Measurements from ENCODE around the gene PRICKLE2. TPM values are rescaled to one million over a fixed set of nuclear protein-coding genes. Genes with fewer than 3 reads are reported as not detected.

PRICKLE2 gene
- total and polyA plus RNA-seq, 2 donors (not counting 1 experiment from before 2014, with no cell fraction given) = 14.1 to 29.4 TPM

DNA sequence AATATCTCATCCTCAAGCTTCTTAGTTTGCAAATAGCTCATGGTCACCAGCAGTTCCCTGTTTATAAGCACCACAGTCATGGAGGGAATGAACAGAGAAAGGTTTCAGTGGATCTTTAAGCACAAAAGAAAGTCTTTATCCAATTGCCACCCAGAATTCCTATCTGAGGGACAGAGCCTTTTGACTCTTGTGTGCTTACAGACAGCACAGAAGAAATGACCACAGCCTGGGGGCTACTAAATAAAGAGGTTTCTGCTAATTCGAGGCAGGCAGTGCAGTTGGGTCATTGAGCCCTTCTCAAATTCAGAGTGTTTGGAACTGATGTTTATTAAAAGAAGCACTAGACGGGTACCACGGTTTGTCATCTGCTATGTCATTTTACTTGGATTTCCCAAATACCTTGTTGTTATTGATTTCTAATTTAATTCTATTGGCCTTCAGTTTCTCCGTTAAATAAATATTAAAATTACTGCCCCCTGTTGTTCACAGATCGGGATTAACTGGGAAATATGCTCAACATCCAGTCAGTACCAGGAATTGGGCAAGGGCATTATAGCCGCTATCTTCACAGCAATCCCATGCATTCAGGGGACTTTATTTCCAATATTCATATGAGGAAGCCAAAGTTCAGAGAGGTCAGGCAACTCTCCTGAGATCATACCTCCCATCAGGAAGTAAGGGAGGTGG is 3.6 kb downstream of the PRICKLE2 start:
- Histone ChIP-seq H3K9ac (ENCODE audit: insufficient read depth, low read length) (no peak overlapping the region), H2AFZ (ENCODE audit: low read length) (no peak overlapping the region), H3K4me3 (replicated peaks in 1 of 4; ENCODE audit: control extremely low read depth in 1 of 4, insufficient read depth in 1 of 4, low read depth in 3 of 4, low read length in 4 of 4) (no peak overlapping the region), H4K20me1 (ENCODE audit: control insufficient read depth, extremely low read depth, insufficient read depth, low read length) (no peaks in the 10 kb centered on the region), H3K27ac (ENCODE audit: insufficient read depth, low read length) (peak overlapping the region; percentile 69), H3K9me3 (ENCODE audit: control insufficient read depth, insufficient read depth, low read depth, low read length) (no peaks in the 10 kb centered on the region), H3K79me2 (ENCODE audit: control insufficient read depth, insufficient read depth, low read length) (peaks cover 27% of the 10 kb centered on the region), H3K4me1 (ENCODE audit: control insufficient read depth, extremely low read depth, insufficient read depth, low read length) (peaks cover 43% of the 10 kb centered on the region), H3K4me2 (ENCODE audit: extremely low read depth, insufficient read depth, low read length) (peak overlapping the region; percentile 69), H3K36me3 (ENCODE audit: control insufficient read depth, insufficient read depth, low read length) (no peaks in the 10 kb centered on the region), H3K27me3 (ENCODE audit: control insufficient read depth, insufficient read depth, low read length) (no peaks in the 10 kb centered on the region)
- DNase-seq (ENCODE audit: low read depth in 2 of 2) = no peak
- TF ChIP-seq, protein P1, sequence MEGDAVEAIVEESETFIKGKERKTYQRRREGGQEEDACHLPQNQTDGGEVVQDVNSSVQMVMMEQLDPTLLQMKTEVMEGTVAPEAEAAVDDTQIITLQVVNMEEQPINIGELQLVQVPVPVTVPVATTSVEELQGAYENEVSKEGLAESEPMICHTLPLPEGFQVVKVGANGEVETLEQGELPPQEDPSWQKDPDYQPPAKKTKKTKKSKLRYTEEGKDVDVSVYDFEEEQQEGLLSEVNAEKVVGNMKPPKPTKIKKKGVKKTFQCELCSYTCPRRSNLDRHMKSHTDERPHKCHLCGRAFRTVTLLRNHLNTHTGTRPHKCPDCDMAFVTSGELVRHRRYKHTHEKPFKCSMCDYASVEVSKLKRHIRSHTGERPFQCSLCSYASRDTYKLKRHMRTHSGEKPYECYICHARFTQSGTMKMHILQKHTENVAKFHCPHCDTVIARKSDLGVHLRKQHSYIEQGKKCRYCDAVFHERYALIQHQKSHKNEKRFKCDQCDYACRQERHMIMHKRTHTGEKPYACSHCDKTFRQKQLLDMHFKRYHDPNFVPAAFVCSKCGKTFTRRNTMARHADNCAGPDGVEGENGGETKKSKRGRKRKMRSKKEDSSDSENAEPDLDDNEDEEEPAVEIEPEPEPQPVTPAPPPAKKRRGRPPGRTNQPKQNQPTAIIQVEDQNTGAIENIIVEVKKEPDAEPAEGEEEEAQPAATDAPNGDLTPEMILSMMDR (conservative IDR thresholded peaks at IDR 0.05 in 1 of 2, IDR thresholded peaks at IDR 0.05 in 1 of 2; ENCODE audit: low read depth in 1 of 2, low read length in 2 of 2) = no peak
- no peak for TF ChIP-seq EZH2 (IDR thresholded peaks at IDR 0.05; ENCODE audit: low read length, missing control alignments)

DNA sequence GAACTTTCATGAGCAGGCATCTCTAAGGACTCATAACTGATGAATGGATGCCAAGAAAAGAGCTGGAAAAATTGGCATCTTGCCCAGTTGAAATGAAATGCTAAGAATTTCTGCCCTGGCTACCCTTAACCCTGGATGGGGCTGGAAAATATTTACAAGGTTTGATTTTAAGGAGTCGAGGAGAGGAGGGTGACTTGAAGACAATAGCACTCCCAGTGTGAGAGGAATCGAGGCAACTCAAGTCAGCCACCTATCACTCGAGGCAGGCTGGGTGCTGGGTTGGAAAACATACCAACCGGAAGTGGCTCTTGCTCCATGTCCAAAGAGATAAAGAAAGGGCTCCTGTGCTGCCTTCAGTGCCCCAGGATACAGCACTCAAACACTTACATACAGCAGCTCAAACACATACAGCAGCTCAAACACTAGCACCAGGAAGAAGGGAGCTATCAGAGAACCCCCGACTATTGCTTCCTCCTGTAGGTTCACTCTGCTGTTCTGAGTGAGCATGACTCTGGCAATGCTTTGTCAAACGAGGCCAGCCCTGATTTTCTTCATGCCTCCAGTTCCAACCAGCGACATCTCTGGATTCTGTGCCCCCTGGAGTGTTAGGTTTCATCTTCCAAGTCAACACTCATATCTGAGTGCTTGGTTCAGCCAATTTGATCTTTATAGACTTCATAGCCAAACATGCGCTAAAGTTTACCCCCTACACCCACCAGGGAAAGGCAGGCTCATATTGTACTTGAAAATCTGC is 4.9 kb downstream of the PRICKLE2 start:
- no peak overlapping the region for H2AFZ ChIP-seq (ENCODE audit: low read length)
- peak; percentile 69 to 77 for DNase-seq (ENCODE audit: low read depth in 2 of 2)
- no peak for TF ChIP-seq EZH2 (IDR thresholded peaks at IDR 0.05; ENCODE audit: low read length, missing control alignments)
- TF ChIP-seq, protein P1 (conservative IDR thresholded peaks at IDR 0.05 in 1 of 2, IDR thresholded peaks at IDR 0.05 in 1 of 2; ENCODE audit: low read depth in 1 of 2, low read length in 2 of 2) = no peak
- peaks cover 43% of the 10 kb centered on the region for H3K4me1 ChIP-seq (ENCODE audit: control insufficient read depth, extremely low read depth, insufficient read depth, low read length)
- no peaks in the 10 kb centered on the region for H4K20me1 ChIP-seq (ENCODE audit: control insufficient read depth, extremely low read depth, insufficient read depth, low read length)
- peaks cover 29% of the 10 kb centered on the region for H3K79me2 ChIP-seq (ENCODE audit: control insufficient read depth, insufficient read depth, low read length)
- H3K27ac ChIP-seq (ENCODE audit: insufficient read depth, low read length) = peak overlapping the region; percentile 69
- peak overlapping the region; percentile 66 for H3K4me2 ChIP-seq (ENCODE audit: extremely low read depth, insufficient read depth, low read length)
- no peak overlapping the region for H3K4me3 ChIP-seq (replicated peaks in 1 of 4; ENCODE audit: control extremely low read depth in 1 of 4, insufficient read depth in 1 of 4, low read depth in 3 of 4, low read length in 4 of 4)
- no peaks in the 10 kb centered on the region for H3K9me3 ChIP-seq (ENCODE audit: control insufficient read depth, insufficient read depth, low read depth, low read length)
- H3K9ac ChIP-seq (ENCODE audit: insufficient read depth, low read length) = no peak overlapping the region
- no peaks in the 10 kb centered on the region for H3K36me3 ChIP-seq (ENCODE audit: control insufficient read depth, insufficient read depth, low read length)
- H3K27me3 ChIP-seq (ENCODE audit: control insufficient read depth, insufficient read depth, low read length) = no peaks in the 10 kb centered on the region

DNA sequence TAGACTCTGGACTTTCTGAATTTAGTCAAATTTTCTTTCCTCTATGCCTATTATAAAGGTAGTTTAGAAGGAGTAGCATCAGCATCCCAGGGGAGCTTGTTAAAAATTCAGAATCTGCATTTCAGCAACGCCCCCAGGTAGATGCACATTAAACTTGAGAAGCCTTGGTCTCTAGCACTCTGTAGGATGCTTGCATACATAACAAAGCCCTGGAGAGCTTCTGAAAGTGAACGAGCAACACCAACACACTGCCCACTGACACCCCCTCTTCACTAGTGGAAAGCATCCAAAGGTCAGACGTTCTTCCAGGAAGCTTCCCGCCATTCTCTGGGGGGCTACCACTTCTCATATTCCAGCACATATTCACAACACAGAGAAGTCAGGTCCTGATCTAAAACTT is 6.5 kb downstream of the PRICKLE2 start:
- no peaks in the 10 kb centered on the region for H3K9me3 ChIP-seq (ENCODE audit: control insufficient read depth, insufficient read depth, low read depth, low read length)
- no peak for DNase-seq (ENCODE audit: low read depth in 2 of 2)
- H3K36me3 ChIP-seq (ENCODE audit: control insufficient read depth, insufficient read depth, low read length) = no peaks in the 10 kb centered on the region
- H4K20me1 ChIP-seq (ENCODE audit: control insufficient read depth, extremely low read depth, insufficient read depth, low read length) = no peaks in the 10 kb centered on the region
- H2AFZ ChIP-seq (ENCODE audit: low read length) = no peak overlapping the region
- no peak overlapping the region for H3K4me2 ChIP-seq (ENCODE audit: extremely low read depth, insufficient read depth, low read length)
- peaks cover 44% of the 10 kb centered on the region for H3K4me1 ChIP-seq (ENCODE audit: control insufficient read depth, extremely low read depth, insufficient read depth, low read length)
- peaks cover 28% of the 10 kb centered on the region for H3K79me2 ChIP-seq (ENCODE audit: control insufficient read depth, insufficient read depth, low read length)
- no peak overlapping the region for H3K4me3 ChIP-seq (replicated peaks in 1 of 4; ENCODE audit: control extremely low read depth in 1 of 4, insufficient read depth in 1 of 4, low read depth in 3 of 4, low read length in 4 of 4)
- no peak overlapping the region for H3K27ac ChIP-seq (ENCODE audit: insufficient read depth, low read length)
- no peaks in the 10 kb centered on the region for H3K27me3 ChIP-seq (ENCODE audit: control insufficient read depth, insufficient read depth, low read length)
- TF ChIP-seq, protein P1 (conservative IDR thresholded peaks at IDR 0.05 in 1 of 2, IDR thresholded peaks at IDR 0.05 in 1 of 2; ENCODE audit: low read depth in 1 of 2, low read length in 2 of 2) = no peak
- TF ChIP-seq EZH2 (IDR thresholded peaks at IDR 0.05; ENCODE audit: low read length, missing control alignments) = no peak
- no peak overlapping the region for H3K9ac ChIP-seq (ENCODE audit: insufficient read depth, low read length)
